ENCODE results near the gene RBMS2. TPM values are rescaled to one million over a fixed set of nuclear protein-coding genes. Genes with fewer than 3 reads are reported as not detected.
A peak's percentile ranks its signal among the peaks of the same experiment; 100 is the strongest.

Gene RBMS2
- total and polyA plus RNA-seq, 2 donors (not counting 1 experiment from before 2014, with no cell fraction given), result 0.81 to 7.6 TPM

GRCh38 chr12:56644654-56645053 is 123.0 kb downstream of the RBMS2 start:
- peak overlapping the region; percentile 84 for H3K4me2 ChIP-seq (replicated peaks; ENCODE audit: low read depth, low read length, poor library complexity, severe bottlenecking)
- POLR2A ChIA-PET, result interaction anchor here (4.1 kb wide), 1 partner anchor 9 kb away, joined by 33 read pairs; no protein-coding TSS in a partner anchor

More at GRCh38 chr12:56644654-56645053, 123.0 kb downstream of the RBMS2 start:
- TF ChIP-seq CTCF (IDR thresholded peaks at IDR 0.05), result no peak
- TF ChIP-seq EZH2 (IDR thresholded peaks at IDR 0.05; ENCODE audit: borderline replicate concordance, insufficient read depth, low read depth, low read length, poor library complexity, severe bottlenecking), result no peak
- no CpG with 5 or more reads among the region's 4 CpGs for WGBS (ENCODE audit: insufficient coverage)
- peaks cover 0 to 46% of the 10 kb centered on the region in 2 experiments for H3K36me3 ChIP-seq (replicated peaks in 1 of 2; ENCODE audit: control extremely low read depth in 1 of 2, control insufficient read depth in 1 of 2, extremely low read depth in 1 of 2, insufficient read depth in 2 of 2, low read length in 1 of 2)
- H2AFZ ChIP-seq (ENCODE audit: insufficient read depth, low read depth, low read length, poor library complexity, severe bottlenecking), result peak overlapping the region; percentile 89
- H3K4me3 ChIP-seq (ENCODE audit: control extremely low read depth in 1 of 5, extremely low read depth in 1 of 5, insufficient read depth in 1 of 5, low read depth in 2 of 5, low read length in 4 of 5), result peak overlapping the region; percentile 86 to 100 (median 94)
- H3K9me3 ChIP-seq (ENCODE audit: control extremely low read depth in 1 of 3, control insufficient read depth in 2 of 3, insufficient read depth in 1 of 3, low read length in 2 of 3), result no peaks in the 10 kb centered on the region
- H3K27me3 ChIP-seq (replicated peaks in 1 of 4; ENCODE audit: control extremely low read depth in 1 of 4, control insufficient read depth in 3 of 4, insufficient read depth in 4 of 4, low read length in 3 of 4), result no peaks in the 10 kb centered on the region
- ATAC-seq (ENCODE audit: low read depth), result no peak
- no peaks in the 10 kb centered on the region for H3K9me3 Mint-ChIP-seq (ENCODE audit: insufficient read depth)
- H3K4me1 Mint-ChIP-seq, result peaks cover 29% of the 10 kb centered on the region
- CTCF ChIA-PET, result interaction anchor here (1.3 to 3.6 kb wide), 3 partner anchors 9 to 131 kb away, joined by 4 to 33 read pairs (median 6); no protein-coding TSS in a partner anchor
- H3K27ac ChIP-seq (ENCODE audit: low read length in 2 of 2), result peak overlapping the region in 1 of 2 donors; percentile 91
- DNase-seq, result no peak
- H4K20me1 ChIP-seq (ENCODE audit: control insufficient read depth, insufficient read depth, low read length, poor library complexity, severe bottlenecking), result peaks cover 34% of the 10 kb centered on the region
- no peaks in the 10 kb centered on the region for H3K27me3 Mint-ChIP-seq
- peaks cover 60% of the 10 kb centered on the region for H3K79me2 ChIP-seq (ENCODE audit: control insufficient read depth, insufficient read depth, low read length)
- peak overlapping the region; percentile 99 for H3K9ac ChIP-seq (ENCODE audit: low read length)
- H3K4me1 ChIP-seq (ENCODE audit: control insufficient read depth in 2 of 2, insufficient read depth in 2 of 2, low read length in 2 of 2), result peaks cover 21 to 22% of the 10 kb centered on the region in 2 donors
- H3K4me3 Mint-ChIP-seq, result peak overlapping the region; percentile 79
- intact Hi-C loops (cut with micrococcal nuclease), result no loop called here
- H3K27ac Mint-ChIP-seq, result peak overlapping the region; percentile 97
